ENCODE measurements around the gene PXN. TPM values are rescaled to one million over a fixed set of nuclear protein-coding genes. Genes with fewer than 3 reads are reported as not detected.
"Not testable (repeated sequence)": the region's sequence is repeated elsewhere in the genome, so short reads cannot be mapped to it uniquely, and the experiment has no call there.

Gene PXN
- total RNA-seq, 1 donor from 2014 or later, result 123 TPM

GRCh38 chr12:120242275-120242799 is 23.2 kb downstream of the PXN start:
- no peak for DNase-seq (ENCODE audit: low spot score)

- no peak for DNase-seq (ENCODE audit: low spot score)
Observed at GRCh38 chr12:120241561-120242274, 23.8 kb downstream of the PXN start.

DNA sequence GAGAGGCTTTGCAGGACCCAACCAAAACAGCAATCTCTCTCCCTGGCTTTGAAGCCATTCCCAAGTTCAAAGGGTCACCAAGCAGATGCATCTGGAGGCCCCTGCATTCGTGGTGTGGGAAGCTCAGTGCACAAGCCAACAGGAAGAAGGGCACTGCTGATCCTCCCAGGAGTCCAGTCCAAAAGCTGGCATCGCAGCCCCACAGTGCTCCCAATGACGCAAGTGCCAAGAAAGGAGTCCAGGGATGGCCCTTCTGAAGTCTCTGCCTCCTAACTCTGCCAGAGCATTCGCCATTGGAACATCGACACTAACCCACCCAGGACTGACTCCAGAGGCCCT is 25.1 kb downstream of the PXN start:
- DNase-seq (ENCODE audit: low spot score), result no peak

DNA sequence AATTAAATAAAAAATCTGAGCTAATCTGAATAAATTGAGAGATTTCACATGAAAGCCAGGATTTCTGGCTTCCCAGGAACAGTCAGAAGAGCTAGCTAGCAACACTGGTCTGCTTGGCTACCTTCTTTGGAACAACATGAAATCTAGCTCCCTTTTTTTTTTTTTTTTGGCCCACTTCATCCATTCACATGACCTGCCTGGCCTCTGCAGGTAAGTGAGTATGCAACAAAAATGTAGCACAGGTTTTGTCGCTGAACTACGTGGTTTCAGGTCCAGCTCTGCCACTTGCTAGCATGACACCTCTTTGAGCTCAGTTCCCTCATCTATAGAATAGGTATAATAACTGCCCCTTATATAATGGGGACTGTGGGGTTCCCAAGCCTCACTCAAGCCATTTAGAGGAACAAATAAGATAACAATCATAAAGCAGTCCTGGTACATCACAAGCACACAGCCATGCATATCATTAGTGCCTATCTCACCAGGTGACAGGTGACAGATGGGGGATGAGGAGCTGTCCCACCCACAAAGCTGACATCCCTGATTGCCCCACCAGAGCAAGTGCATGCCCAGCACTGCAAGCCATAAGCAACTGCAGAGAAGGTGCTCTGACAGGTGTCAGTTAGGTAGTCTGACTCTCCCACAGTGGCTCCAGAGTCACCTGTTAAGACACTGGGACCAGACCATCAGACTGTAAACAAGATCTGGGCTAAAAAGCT is 25.6 kb downstream of the PXN start:
- no peak for DNase-seq (ENCODE audit: low spot score)

GRCh38 chr12:120238839-120239445 is 26.6 kb downstream of the PXN start:
- DNase-seq (ENCODE audit: low spot score), result no peak

GRCh38 chr12:120238217-120238616 is 27.3 kb downstream of the PXN start:
- no peak for DNase-seq (ENCODE audit: low spot score)

DNA sequence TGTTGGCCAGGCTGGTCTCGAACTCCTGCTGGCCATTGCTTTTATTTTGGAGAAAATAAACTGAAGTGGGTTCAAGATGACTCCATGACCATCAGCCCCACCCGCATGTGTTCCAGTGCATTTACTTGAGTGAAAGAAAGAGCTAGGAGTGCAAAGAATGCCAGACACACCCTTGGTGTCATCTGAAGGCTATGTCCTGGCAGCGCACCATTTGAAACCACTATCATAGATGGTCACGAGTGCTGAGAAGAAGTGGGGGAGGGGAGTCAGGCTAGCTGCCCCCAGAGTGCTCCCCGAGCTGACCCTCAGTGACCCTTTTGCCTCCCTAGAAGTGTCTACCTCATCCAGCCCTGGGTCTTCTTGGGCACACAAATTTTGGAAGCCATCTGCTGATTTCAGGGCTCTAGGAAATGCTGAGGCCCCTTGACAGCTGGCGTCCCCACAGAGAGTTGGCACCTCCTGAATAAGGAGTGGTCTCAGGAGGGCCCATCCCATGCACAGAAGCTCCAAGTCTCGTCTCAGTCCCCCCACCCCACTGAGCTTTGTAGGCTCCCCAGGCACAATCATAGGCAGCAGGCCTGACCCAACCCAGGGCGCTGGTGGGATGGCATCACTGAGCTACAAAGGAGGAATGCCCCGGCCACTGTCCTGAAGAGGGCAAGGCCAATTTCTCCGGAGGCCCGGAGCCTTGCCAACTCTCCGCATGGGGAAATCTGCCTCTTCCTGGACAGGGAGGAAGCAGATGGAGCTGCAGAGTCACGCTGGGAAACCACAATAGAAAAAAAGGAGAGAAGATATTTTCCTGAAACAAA is 28.0 kb downstream of the PXN start:
- DNase-seq (ENCODE audit: low spot score), result no peak

GRCh38 chr12:120236809-120237208 is 28.7 kb downstream of the PXN start:
- DNase-seq (ENCODE audit: low spot score), result not testable (repeated sequence)

DNA sequence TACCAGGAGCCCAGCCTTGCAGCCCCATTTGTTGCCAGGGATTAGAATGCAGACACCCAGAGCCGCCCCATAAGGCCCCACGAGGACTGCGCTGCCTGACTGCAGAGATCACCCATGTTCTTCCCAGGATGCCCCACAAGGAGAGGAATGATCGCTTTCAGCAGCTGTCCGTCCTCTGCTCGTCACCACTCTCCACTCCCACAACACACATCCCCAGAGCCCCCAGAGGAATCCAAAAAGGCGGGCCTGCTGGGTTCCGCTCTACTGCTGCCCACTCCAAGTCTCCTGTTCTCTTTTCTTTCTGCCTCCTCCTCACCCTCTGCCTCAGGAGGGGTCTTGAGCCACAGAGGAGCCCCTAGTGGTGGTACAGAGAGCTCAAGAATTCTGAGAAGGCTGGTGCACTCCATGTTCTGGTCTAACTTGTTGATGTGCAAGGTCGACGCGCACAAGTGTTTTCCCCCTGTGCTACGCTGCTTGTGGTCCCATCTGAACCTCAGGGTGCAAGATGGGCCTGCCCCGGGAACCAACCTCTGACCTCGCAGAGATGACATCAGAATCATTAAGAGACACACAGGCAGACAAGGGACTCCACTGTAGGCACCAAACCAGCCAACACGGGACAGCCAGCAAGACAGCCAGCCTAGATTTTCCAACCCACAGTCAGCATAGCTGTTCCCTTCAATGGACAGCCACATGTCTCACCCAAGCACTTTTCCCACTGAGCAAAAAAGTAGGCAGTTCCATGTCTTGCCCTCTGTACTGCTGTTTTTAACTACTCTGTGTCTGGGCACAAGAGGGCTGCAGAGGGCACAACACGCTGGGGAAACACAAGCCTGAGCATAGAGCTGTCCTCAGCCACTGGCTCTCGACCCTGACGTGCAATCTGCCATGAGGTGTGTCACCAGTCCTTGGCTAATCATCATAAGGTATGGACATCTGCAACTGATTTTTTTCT is 29.9 kb downstream of the PXN start:
- DNase-seq (ENCODE audit: low spot score), result no peak

GRCh38 chr12:120234643-120235368 is 30.7 kb downstream of the PXN start:
- DNase-seq (ENCODE audit: low spot score), result no peak

- DNase-seq (ENCODE audit: low spot score), result no peak
Observed at GRCh38 chr12:120231316-120232011, 34.1 kb downstream of the PXN start.

DNA sequence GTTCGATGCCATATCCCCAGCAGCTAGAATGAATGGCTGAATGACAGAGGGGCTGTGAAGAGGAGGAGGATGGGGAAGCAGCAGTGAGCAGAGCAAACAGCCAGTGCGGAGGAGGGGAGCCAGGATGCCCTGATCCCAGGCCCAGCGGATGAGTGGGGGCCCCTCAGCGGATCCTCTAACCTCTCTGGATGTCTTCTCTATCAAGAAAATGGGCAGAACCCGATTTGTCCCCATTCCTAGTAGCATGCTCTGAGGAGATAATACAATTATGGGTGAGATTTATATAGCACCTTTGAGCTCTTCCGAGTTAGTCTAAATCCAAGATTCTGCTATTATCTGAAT is 34.6 kb downstream of the PXN start:
- DNase-seq (ENCODE audit: low spot score), result no peak

GRCh38 chr12:120230326-120230973 is 35.1 kb downstream of the PXN start:
- no peak for DNase-seq (ENCODE audit: low spot score)

DNA sequence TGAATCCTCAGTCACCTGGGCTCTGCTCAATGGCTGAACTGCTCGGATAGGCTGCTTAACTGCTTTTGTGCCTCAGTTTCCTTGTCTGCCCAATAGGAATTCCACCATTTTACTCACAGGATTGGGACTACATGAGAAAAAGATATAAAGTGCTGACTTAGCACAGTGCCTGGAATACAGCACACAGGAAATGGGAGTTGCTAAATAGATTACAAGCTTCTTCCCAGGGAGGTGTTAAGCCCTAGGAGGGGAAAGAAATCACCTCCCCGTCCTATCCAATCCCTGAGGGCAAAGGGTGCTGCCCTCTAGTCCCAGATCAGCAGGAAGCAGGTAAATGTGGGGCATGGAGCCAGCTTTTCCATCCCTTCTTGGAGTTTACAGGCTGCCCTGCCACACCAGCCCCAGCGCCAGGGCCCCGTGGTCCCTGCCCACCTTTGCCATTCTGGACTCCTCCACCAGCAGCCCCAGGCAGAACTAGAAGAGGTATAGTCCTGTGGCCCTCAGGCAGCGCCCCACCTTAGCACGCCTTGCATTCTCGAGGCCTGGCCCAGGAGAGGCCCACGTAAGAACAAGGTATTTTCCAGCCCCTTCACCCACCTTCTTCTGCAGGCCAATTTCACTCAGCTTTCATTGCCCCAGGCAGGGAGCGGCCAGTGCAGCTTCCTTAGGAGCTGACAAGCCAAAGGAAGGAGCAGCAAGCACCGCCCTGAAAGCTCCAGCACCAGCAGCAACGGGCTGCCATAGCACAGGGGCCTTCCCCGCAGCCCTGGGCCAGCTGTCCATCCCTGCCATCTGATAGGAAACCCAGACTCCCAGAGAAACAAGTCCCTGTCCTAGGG is 35.8 kb downstream of the PXN start:
- no peak for DNase-seq (ENCODE audit: low spot score)

DNA sequence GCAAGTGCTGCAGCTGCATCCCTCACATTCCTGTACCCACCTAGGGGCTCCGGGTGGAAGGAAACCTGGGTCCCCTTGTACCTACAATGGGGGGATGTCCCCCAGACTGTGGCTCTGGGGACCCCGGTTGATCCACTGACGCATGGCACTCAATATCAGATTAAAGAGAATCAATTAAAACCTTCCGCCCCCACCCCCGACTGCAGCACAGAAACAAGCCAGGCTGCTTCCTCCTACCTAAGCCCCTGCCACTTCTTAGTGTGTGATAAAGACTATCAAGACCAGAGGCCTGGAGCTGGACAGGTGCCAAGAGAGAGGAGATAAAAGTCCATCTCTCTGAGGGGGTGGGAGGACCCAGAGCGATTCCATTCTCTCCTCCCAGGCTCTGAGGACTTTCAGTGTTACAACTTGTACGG is 36.5 kb downstream of the PXN start:
- DNase-seq (ENCODE audit: low spot score), result no peak

- peak; percentile 93 for DNase-seq (ENCODE audit: low spot score)
Observed at GRCh38 chr12:120228291-120229070, 37.0 kb downstream of the PXN start.

- DNase-seq (ENCODE audit: low spot score), result no peak
Observed at GRCh38 chr12:120228041-120228290, 37.6 kb downstream of the PXN start.

Data from mesenteric fat pad (tissue), 1 donor.